GM12801 (cell line): ENCODE data around the gene MUC12.

Source experiments
- TF ChIP-seq, protein P1 (sequence below): IDR thresholded peaks from one replicate; pipeline ENCODE4 v1.5.1; 2011; ENCODE audit warnings: control low read depth; ENCODE audit not compliant: insufficient read length; ENCODE audit errors: extremely low read depth

Gene MUC12

GRCh38 chr7:100974021-100974420, 4.7 kb downstream of the MUC12 start:
- TF ChIP-seq, protein P1, sequence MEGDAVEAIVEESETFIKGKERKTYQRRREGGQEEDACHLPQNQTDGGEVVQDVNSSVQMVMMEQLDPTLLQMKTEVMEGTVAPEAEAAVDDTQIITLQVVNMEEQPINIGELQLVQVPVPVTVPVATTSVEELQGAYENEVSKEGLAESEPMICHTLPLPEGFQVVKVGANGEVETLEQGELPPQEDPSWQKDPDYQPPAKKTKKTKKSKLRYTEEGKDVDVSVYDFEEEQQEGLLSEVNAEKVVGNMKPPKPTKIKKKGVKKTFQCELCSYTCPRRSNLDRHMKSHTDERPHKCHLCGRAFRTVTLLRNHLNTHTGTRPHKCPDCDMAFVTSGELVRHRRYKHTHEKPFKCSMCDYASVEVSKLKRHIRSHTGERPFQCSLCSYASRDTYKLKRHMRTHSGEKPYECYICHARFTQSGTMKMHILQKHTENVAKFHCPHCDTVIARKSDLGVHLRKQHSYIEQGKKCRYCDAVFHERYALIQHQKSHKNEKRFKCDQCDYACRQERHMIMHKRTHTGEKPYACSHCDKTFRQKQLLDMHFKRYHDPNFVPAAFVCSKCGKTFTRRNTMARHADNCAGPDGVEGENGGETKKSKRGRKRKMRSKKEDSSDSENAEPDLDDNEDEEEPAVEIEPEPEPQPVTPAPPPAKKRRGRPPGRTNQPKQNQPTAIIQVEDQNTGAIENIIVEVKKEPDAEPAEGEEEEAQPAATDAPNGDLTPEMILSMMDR = no peak

GRCh38 chr7:100975371-100975821, 6.0 kb downstream of the MUC12 start:
- TF ChIP-seq, protein P1 = no peak

- TF ChIP-seq, protein P1 = no peak
Measured at GRCh38 chr7:100978300-100978699, 8.9 kb downstream of the MUC12 start.

GRCh38 chr7:100983451-100984187, 14.3 kb downstream of the MUC12 start:
- TF ChIP-seq, protein P1 = no peak

DNA sequence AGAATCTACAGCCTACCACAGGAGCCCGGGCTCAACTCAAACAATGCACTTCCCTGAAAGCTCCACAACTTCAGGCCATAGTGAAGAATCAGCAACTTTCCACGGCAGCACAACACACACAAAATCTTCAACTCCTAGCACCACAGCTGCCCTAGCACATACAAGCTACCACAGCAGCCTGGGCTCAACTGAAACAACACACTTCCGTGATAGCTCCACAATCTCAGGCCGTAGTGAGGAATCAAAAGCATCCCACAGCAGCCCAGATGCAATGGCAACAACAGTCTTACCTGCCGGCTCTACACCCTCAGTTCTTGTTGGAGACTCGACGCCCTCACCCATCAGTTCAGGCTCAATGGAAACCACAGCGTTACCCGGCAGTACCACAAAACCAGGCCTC, 22.3 kb downstream of the MUC12 start:
- TF ChIP-seq, protein P1 = no peak

- TF ChIP-seq, protein P1 = no peak
Measured at GRCh38 chr7:101009629-101010028, 40.3 kb downstream of the MUC12 start.

DNA sequence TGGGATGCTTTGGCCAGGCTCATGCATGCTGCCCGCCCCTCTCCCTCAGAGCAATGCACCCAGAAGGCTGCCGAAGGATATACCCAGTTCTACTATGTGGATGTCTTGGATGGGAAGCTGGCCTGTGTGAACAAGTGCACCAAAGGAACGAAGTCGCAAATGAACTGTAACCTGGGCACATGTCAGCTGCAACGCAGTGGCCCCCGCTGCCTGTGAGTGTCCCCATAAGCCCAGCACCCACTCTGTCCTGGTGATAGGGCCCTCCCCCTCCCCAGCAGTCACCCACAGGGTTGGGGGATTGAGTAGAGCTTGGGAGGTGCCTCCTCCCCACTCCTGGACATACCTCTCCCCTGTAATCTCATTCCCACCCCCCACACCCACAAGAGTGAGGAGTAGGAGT, 43.6 kb downstream of the MUC12 start:
- TF ChIP-seq, protein P1 = no peak
